Heart left ventricle (tissue), 13 donors: ENCODE results near the gene RAMP1.

Experiments
- CTCF ChIP-seq, 12 donors: fragments of 200-600 bp; sonication (generic) in 4 of 12; IDR thresholded peaks; one replicate each; pipeline versions ENCODE4 v1.5.0 to v1.8.0; 2018 to 2022; ENCODE audit warnings: antibody characterized with exemption in 12 of 12, mild to moderate bottlenecking in 5 of 12
- POLR2A ChIP-seq, 2 donors: fragments of 450-650 bp; IDR thresholded peaks; one replicate each; pipeline ENCODE4 v1.6.1; 2017; ENCODE audit warnings: antibody characterized with exemption in 2 of 2, mild to moderate bottlenecking in 2 of 2, moderate library complexity in 2 of 2
- donor health status: ischemic (EF 13 %, LVEDD 7.1; RV severe dilation, severe dysfunction).
- donor health status: DM: no; HTN: yes; CAD: no.
- donor health status: DM: no; HTN: no; CAD: no.
- donor health status: ischemic (EF 25% LVEDD 6.9; RV normal size, moderate dysfunction).
- donor health status: ischemic (EF 25% LVEDD 5.7; RV mildly dilated, moderate dysfunction).
- donor health status: ischemic (EF 35%, LVEDD 5.7; RV mildly dilated, moderate dysfunction).
- donor health status: nonischemic (EF 11% LVEDD 7.7; RV severe dilation, severe dysfunction).
- donor health status: DM: yes; HTN: yes; CAD: no.
- donor health status: PGD.
- donor health status: ischemic (EF 29% LVEDD 5.4; RV normal size, mild dysfunction).
- donor health status: nonischemic (EF 23%, LVEDD 6.1; RV moderate dilation, normal function).

GRCh38 chr2:237921967-237922492 lies 62.6 kb downstream of the RAMP1 start:
- TF ChIP-seq POLR2A (IDR thresholded peaks at IDR 0.05) (no peak), CTCF (IDR thresholded peaks at IDR 0.05) (no peak)
